Measurements from ENCODE around the gene ZNF780A.
"Not testable (repeated sequence)": the region's sequence is repeated elsewhere in the genome, so short reads cannot be mapped to it uniquely, and the experiment has no call there.

Gene ZNF780A

DNA sequence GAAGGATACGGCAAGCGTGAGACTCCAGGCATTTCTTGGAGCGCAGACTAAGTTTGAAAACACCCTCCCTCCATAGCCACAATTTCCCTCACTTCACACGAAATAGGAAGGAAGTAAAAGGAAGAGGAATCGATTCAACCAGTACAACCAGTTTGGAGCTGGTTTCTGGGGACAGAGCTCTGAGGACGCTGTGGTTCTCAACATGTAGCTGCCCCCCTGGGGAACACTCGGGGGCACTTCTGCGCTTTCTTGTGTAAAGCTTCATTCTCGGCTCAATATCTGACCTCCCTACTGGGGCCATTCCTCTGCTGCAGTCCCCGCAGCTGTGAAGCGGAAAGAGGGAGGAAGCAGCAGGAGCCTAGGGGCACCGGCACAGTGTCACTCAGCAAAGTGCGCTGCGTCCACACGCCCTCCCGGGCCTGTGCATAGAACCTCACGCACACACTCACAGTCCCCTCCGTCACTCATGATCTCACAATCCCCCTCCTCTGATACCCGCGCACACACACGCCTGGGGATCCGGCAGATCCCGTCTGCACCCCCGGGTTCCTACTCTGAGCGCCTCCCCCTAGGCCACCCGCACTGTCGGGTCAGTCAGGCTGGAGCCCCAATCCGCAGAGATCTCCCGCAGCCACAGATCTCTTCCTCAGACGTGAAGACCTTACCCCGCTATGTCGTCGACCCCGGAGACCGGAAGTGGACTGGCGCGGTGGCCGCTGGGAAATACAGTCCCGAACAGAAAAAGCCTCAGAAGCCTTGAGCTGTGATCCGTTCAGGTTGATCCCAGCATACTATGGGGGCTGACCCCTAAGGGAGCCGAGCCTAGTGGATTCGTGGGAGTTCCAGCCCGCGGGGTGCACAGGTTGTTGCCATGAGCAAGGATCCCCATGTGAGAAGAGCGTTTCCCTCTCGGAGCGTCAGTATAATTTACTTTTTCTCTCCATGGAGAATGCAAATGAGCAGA lies at the start of gene ZNF780A:
Gene ZNF780A (minus strand): TSS at position 703 of the 964 bp plus-strand sequence. CDS start 6,190 bp downstream, outside the sequence.
- peak; percentile 54 to 63 for DNase-seq

DNA sequence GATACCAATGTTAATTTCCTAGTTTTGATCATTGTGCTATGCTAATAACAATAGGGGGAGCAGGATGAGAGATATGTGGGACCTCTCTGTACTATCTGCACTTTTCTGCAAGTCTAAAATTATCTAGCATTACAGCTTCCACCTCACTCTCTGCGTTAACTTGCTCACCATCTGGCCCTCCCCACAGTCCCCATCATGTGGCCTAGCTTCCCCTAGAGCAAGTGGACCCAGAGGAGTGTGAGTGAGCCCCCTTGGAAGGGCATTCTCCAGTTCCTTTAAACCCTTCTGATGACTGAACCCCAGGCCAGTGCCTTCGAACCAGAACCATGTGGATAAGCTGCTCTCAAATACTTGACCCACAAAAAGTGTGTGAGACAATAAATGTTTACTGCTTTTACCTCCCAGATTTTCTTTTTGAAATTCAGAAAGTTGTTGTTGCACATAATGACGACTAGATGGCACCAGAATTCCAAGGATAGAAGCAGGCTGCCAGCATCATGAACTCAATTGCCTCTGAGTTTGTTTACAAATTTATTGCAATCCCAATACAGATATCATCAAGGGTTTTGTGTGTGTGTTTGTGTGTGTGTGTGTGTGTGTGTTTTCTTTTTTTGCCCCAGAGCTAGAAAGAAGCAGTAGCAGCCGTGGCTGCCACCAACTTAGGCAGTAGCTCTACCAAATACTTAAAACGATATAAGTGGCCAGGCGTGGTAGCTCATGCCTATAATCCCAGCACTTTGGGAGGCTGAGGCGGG lies 49.0 kb upstream of the ZNF780A start:
- peak in 1 of 2 donors; percentile 55 for DNase-seq

DNA sequence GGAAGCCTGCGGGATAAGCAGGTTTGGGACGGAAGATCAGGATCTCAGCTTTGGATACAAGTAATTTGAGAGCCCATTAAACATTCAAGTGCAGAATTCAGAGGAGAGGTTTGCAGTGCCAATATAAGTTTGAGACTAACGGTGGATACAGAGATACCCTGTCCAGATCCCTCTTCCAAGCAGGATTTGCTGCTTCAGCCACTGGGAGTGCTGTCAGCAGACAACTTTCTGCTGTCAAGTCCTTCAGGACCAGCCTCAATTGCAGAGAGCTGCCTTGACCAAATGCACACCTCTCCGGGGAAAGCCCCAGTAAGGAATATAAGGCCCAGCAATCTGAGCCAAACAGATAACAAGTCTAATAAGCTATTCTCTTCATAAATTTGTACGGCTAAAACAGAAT lies 46.1 kb upstream of the ZNF780A start:
- no peak for DNase-seq

DNA sequence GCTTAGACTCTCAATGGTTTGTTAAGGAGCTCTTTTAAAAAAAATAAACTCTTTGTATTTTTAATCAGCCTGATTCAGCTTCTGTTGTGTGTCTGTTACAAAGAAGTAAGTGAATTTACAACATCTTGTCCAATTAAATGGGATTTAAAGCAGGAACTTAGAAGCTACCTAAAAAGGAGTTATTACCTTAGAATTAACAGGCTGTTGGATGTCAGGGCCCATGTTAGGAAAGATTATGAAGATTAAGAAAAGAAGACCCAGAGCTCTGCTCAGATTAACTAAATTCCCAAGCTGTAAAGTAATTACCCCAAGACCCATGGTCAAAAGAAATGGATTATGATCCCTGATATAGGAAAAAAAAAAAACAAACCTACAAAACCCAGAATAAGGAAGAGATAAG lies 44.1 kb upstream of the ZNF780A start:
- no peak for DNase-seq

DNA sequence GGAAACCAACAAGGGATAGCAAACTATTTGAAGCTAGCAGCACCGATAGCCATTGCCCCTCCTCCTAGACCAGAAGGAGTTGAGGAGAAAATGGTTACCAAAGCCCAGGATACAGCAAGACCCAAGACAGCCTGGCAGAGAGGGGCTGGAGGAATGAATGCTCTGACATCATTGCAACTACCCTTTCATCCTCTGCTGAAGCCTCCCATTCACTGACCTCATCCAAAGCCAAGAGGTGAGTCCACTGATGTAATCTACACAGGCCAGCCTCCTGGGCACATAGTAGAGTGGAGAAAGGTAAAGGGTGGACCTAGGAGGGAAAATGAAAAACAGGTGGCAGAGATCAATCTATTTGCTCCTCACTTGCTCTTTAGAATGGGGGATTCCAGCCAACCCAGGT lies 42.7 kb upstream of the ZNF780A start:
- DNase-seq, result no peak

DNA sequence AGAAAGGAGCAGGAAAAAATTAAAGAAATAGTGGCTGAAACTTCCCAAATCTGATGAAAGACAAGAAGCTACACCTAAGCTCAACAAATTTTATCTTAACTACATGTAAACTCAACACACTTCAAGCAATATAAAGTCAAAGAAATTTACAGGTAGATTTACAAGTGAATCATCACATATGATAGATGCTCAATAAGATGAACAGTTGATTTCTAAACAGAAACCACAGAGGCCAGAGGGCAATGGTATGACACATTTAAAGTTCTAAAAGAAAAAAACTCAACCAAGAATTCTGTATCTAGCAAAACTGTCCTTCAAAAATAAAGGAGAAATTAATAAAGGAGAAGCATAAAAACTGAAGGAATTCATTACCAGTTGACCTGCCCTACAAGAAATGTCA lies 39.3 kb upstream of the ZNF780A start:
- no peak for DNase-seq

DNA sequence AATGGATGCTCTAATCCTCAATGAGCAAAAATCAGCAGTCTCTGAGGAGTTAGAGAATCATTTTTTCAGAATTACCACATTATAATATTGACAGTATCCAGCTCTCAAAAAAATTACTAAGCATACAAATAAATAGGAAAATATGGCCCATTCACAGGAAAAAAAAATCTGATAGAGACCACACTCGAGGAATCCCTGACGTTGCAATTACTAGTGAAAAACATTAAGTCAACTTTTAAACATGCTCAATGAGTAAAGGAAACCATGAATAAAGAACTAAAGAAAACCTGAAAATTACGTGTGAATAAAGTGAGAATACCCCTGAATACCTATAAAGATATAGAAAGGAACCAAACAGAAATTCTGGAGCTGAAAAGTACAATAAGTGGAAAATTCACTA lies 38.7 kb upstream of the ZNF780A start:
- DNase-seq, result no peak

DNA sequence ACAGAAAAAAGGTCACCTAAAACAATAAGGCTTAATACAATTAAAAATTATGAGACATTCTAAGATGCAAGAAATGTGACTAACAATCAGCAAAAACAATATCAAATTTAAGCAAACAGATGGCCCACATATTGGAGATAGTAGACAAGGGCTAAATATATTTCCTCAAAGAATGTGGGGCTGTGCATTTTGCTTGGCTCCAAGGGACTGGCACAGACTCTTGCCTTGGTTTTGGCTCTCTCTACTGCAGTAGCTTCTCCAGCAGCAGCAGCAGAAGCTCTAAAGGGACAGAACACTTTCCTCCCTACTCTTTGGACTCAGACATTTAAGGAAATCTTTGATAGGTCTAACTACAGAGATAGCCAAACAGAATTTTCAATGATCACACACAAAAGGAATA lies 38.2 kb upstream of the ZNF780A start:
- no peak for DNase-seq

DNA sequence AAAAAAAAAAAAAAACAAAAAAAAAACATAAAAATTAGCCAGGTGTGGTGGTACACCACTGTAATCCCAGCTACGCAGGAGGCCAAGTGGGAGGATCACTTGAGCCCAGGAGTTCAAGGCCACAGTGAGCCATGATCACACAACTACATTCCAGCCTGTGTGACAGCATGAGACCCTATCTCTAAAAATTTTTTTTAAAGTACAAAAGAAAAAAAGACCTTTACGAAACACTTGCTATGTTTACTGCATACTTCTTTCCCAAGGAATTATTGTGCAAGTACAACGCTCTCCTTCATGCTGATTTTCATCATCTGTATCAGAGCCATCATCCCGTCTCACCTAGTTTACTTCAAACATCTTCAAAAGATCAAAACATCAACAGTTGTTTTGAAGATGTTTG lies 28.6 kb upstream of the ZNF780A start:
- DNase-seq, result no peak

DNA sequence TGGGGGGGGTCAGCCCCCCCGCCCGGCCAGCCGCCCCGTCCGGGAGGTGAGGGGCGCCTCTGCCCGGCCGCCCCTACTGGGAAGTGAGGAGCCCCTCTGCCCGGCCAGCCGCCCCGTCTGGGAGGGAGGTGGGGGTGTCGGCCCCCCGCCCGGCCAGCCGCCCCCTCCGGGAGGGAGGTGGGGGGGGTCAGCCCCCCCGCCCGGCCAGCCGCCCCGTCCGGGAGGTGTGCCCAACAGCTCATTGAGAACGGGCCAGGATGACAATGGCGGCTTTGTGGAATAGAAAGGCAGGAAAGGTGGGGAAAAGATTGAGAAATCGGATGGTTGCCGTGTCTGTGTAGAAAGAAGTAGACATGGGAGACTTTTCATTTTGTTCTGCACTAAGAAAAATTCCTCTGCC lies 27.9 kb upstream of the ZNF780A start:
- DNase-seq, result not testable (repeated sequence)

DNA sequence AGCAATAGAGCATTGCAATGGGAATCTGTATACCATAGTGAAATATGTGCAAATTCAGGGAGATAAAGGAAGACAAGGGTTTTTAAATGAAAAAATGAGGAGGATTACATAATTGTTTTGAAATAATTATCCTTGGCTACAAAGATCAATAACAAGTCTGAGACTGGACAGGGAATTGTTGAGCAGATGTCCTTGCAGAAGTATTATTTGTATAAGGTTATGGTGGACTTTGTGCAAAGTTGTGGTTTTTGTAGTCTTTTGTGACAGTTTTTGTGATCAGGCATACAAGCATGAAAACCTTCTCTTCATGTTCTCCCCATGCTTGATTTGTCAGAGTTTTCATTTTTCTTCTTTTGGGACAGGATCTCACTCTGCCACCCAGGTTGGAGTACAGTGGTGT lies 25.3 kb upstream of the ZNF780A start:
- no peak for DNase-seq

DNA sequence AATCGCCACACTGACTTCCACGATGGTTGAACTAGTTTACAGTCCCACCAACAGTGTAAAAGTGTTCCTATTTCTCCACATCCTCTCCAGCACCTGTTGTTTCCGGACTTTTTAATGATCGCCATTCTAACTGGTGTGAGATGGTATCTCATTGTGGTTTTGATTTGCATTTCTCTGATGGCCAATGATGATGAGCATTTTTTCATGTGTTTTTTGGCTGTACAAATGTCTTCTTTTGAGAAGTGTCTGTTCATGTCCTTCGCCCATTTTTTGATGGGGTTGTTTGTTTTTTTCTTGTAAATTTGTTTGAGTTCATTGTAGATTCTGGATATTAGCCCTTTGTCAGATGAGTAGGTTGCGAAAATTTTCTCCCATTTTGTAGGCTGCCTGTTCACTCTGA lies 23.4 kb upstream of the ZNF780A start:
- DNase-seq, result not testable (repeated sequence)

DNA sequence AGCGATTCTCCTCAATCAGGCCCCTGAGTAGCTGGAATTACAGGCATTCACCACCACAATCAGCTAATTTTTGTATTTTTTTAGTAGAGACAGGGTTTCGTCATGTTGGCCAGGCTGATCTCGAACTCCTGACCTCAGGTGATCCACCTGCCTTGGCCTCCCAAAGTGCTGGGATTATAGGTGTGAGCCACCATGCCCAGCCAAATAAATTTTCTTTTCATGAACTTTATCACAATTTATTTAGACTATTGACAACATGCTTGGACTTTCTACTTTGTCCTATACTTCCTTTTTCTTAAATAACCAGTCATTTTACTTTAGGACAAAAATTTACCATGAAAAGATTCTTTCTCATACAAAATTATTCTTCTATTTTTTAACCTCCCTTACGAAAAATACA lies 21.5 kb upstream of the ZNF780A start:
- not testable (repeated sequence) for DNase-seq

DNA sequence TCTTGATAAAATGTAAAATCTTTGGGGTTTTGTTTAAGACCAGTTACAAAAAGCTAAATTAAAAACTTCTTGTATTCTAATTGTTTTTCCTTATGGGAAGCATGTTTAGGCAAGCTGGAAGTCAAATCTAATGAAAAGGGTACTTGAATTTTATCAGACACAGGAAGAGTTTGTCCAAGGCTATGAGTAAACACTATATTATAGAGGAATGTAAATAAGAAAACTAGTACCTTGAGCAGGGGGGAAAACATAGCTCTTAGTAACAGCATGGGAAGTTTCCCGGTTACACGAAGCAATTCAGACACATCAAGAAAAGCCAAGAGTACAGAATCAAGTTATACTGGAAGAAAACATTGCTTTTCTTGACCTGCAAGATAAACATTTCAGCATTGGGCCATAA lies 19.8 kb upstream of the ZNF780A start:
- DNase-seq, result no peak

DNA sequence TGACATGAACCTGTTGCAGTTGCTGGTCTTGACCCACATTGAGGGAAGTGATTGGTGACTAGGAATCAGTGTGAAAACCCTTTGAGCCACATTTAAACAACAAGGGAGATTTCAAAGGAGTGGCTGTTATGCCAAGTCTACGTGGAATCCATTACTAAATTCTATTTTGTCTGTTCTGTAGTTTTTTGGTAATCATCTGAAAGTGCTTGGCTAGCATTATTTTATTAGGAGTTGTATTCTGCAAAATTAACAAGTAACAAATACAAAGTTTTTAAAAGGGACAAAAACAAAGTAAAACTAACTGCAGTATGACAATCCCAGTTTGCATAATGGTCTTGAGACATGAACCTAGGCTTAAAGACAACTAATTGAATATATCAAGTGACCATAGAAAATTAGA lies 14.0 kb upstream of the ZNF780A start:
- DNase-seq, result no peak

DNA sequence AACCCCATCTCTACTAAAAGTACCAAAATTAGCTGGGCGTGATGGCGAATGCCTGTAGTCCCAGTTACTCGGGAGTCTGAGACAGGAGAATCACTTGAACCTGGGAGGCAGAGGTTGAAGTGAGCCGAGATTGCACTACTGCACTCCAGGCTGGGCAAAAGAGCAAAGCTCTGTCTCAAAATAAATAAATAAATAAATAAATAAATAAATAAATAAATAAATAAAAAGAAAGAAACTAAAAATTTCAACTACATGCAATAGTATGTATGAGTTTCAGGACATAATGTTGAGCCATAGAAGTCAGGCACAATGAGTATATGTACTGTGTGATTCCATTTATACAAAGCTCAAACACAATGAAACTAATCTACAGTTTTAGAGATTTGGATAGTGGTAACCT lies 12.9 kb upstream of the ZNF780A start:
- no peak for DNase-seq

DNA sequence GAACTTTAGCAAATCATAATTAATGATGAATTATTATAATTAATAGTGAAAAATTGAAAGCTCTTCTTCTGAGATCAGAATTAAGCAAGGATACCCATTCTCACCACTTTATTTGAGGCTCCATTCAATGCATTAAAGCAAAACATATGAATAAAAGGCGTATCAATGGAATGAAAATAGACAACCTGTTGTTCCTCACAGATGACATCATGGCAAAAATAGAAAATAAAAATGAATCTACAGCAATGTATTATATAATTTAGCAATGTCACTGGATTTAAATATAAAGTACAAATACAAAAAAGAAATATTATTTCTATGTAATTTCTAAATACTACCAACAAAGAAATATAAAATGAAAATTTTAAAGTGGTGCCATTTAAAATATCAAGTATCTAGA lies 11.1 kb upstream of the ZNF780A start:
- no peak for DNase-seq

DNA sequence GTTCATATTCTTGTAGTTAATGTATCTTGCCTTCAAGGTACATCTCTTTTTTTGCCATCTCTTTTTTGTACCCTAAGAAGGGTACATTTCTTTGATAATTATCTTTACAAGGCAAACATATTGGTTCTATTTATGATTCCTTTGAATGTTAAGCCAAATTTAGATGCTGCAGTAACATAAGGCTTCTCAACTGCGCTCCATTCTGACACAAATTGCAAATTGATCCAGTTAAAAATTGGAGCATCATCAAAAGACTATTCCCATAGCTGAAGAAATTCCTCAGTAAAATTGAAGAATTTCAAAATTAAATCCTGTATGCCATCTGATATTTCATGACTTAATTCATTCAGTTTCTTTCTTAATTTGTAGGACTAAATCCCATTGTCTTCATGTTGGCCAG lies 2.7 kb upstream of the ZNF780A start:
- DNase-seq, result no peak

DNA sequence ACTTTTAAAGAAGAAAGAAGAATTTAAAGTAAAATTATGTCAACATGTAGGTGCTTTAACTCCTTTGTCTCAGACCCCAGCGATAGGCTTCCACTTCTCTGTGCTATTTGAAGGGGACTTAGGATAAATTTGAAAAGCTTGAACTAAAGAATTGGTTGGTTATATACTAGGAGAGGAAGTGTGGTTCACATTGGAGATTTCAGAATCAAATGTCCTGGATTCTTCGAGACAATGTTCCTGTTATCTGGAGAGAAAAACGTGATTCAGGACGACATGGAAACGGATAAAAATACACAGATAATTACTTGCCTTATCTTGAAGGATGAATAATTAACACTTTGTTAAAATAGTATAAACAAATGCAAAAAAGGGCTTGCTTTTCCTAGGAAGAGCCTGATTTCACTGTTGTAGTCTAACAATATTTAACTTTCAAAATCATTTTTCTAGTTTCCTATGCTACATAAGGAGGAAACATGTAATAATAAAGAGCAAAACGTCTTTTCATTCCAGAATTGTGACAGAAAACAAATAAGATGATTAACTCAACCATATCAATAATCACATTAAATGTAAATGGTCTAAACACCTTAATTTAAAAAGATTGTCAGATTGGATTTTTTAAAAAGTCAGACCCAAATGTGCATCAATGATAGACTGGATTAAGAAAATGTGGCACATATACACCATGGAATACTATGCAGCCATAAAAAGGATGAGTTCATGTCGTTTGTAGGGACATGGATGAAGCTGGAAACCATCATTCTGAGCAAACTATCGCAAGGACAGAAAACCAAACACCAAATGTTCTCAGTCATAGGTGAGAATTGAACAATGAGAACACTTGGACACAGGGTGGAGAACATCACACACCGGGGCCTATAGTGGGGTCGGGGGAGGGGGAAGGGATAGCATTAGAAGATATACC lies 724 bp upstream of the ZNF780A start:
- no peak for DNase-seq

DNA sequence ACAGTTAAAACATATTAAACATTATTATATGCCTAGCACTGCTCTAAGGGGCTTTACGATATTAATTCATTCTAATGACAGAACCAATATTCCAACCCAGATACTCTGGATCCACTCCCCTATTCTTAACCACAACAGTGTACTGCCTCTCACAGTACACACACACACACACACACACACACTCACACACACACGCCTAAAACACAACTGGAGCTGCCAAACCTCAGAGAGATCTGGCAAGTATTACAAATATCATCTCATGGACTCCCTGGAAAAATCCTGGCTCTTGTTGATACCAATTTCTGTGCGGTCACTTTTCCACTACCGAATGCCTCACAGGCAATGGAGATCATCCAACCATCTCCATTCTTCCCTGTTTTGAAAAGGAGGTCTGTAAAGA lies 1.3 kb downstream of the ZNF780A start:
- DNase-seq, result no peak

DNA sequence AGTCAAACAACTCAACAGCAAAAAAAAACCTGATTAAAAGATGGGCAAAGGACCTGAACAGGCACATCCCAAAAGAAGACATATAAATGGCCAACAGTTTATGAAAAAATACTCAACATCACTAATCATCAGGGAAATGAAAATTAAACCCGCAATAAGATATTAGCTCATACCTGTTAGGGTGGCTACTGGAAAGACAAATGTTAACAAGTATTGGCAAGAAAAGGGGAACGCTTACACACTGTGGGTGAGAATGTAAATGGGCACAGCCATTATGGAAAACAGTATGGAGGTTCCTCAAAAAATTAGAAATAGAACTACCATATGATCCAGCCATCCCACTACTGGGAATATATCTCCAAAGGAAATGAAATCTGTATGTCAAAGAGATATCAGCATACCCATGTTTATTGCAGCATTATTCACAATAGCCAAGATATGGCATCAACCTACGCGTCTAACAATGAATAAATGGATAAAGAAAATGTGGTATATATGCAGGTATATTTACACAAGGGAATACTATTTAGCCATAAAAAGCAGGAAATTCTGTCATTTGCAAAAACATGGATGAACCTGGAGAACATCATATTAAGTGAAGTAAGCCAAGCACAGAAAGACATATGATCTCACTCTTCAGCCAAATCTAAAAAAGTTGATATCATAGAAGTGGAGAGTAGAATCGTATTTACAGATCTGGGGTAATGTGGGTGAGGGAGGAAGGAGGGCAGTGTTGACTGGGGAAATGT lies 2.3 kb downstream of the ZNF780A start:
- DNase-seq, result no peak

DNA sequence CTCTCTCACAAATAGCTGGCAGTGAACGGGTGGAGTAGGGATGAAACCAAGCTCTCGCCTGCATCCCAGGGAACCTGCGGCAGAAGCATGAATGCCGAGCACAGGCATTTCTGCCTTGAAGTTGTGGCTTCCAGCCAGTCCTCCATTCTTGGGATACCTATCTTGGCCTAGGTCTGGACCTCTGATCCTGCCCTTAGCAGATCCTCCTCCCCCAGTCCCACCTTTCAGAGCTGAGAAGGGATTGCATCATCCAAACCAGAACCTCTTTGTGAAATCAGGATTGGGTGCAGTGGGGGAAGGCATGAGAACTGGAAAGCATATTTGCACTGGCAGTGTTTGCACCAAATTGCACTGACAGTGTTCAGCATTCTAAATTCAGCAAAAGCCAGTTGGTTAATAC lies 5.8 kb downstream of the ZNF780A start:
- no peak for DNase-seq
